GM12878 (cell line): ENCODE data around the gene JHY. TPM values are rescaled to one million over a fixed set of nuclear protein-coding genes. Genes with fewer than 3 reads are reported as not detected.
A peak's percentile ranks its signal among the peaks of the same experiment; 100 is the strongest.

Experiments
- ATAC-seq: fragments of 200-7000 bp; cut with Tn5 transposase; 3 replicates; pipeline ENCODE4 v1.9.1; 2020; ENCODE audit warnings: mild to moderate bottlenecking, moderate library complexity
- BruUV-seq: library from RNA; stranded (reverse); fragments of 400-500 nt; replicated peaks from 2 replicates; lab custom pipeline; 2021; lab: Mats Ljungman, UMichigan
- CTCF ChIA-PET: fragments of 300-600 bp; sonication (Branson Sonifier 250); formaldehyde crosslinking; extraction: SDS; loops from one replicate; lab custom pipeline; 2021; ENCODE audit warnings: inconsistent platforms; lab: Yijun Ruan, JAX
- POLR2A ChIA-PET: fragments of 350-600 bp; formaldehyde crosslinking; extraction: SDS; loops from one replicate; lab custom pipeline; 2021; ENCODE audit warnings: inconsistent platforms; lab: Charles Lee
- RAD21 ChIA-PET: fragments of 300-600 bp; sonication (Branson Sonifier 250); formaldehyde crosslinking; loops from one replicate; lab custom pipeline; 2023; ENCODE audit warnings: antibody characterized with exemption; ENCODE audit not compliant: unreplicated experiment; lab: Charles Lee
- SMC1A ChIA-PET: fragments of 300-600 bp; sonication (Branson Sonifier 250); formaldehyde crosslinking; loops from one replicate; lab custom pipeline; 2023; ENCODE audit not compliant: unreplicated experiment, uncharacterized antibody; lab: Charles Lee
- DNase-seq: peaks from one replicate; pipeline ENCODE4 v3.0.0-alpha.2; 2011; ENCODE audit warnings: low read depth, low spot score
- FAIRE-seq: peaks from 3 replicates; lab custom pipeline; 2011; peaks lifted over from hg19 to GRCh38; lab: Jason Lieb, UNC
- H2AFZ ChIP-seq: 2 replicates; pipeline ENCODE4 v1.6.0; 2011; ENCODE audit warnings: low read depth, low read length, control low read depth; ENCODE audit not compliant: control insufficient read depth
- H3K27ac ChIP-seq: 2 replicates; pipeline ENCODE4 v1.5.1; 2011; ENCODE audit warnings: control low read depth; ENCODE audit not compliant: control insufficient read depth, insufficient read depth
- H3K27me3 ChIP-seq, 2 experiments: replicated peaks in 1 of 2; 2 replicates each; pipeline versions ENCODE4 v1.6.0 to v1.6.1; 2011; ENCODE audit warnings: low read length in 1 of 2; ENCODE audit not compliant: control insufficient read depth in 2 of 2, insufficient read depth in 2 of 2
- H3K36me3 ChIP-seq, 2 experiments: 2 replicates each; pipeline ENCODE4 v1.5.1; 2011; ENCODE audit warnings: low read length in 1 of 2; ENCODE audit not compliant: control insufficient read depth in 2 of 2, insufficient read depth in 2 of 2
- H3K4me1 ChIP-seq: 2 replicates; pipeline ENCODE4 v1.6.1; 2011; ENCODE audit warnings: mild to moderate bottlenecking, low read length, moderate library complexity, mixed read lengths; ENCODE audit not compliant: control insufficient read depth, insufficient read depth
- H3K4me2 ChIP-seq: 2 replicates; pipeline ENCODE4 v1.6.0; 2011; ENCODE audit warnings: control low read depth; ENCODE audit not compliant: control insufficient read depth, insufficient read depth
- H3K4me3 ChIP-seq: fragments of 200-600 bp; sonication (generic); 2 replicates; pipeline ENCODE4 v1.5.1; 2016
- H3K79me2 ChIP-seq: 2 replicates; pipeline ENCODE4 v1.6.0; 2011; ENCODE audit warnings: low read length; ENCODE audit not compliant: control insufficient read depth, insufficient read depth
- H3K9ac ChIP-seq: 2 replicates; pipeline ENCODE4 v1.8.0; 2011; ENCODE audit warnings: low read length, control low read depth, mixed read lengths; ENCODE audit not compliant: control insufficient read depth, insufficient read depth
- H3K9me3 ChIP-seq: replicated peaks from 3 replicates; pipeline ENCODE4 v1.5.1; 2011; ENCODE audit warnings: mild to moderate bottlenecking, low read length; ENCODE audit not compliant: control insufficient read depth, insufficient read depth
- H4K20me1 ChIP-seq: 2 replicates; pipeline ENCODE4 v1.6.0; 2011; ENCODE audit not compliant: control insufficient read depth, insufficient read depth
- ATF7 ChIP-seq: fragments of 450-650 bp; IDR thresholded peaks from 2 replicates; pipeline ENCODE4 v1.6.1; 2016; ENCODE audit warnings: low read depth, mild to moderate bottlenecking
- CEBPB ChIP-seq, 2 experiments: fragments of 150-350 bp in 1 of 2; IDR thresholded peaks; 2 replicates each; pipeline ENCODE4 v1.6.1; 2012 to 2014; ENCODE audit warnings: low read depth in 2 of 2, low read length in 2 of 2, borderline replicate concordance in 1 of 2, inconsistent platforms in 1 of 2
- EED ChIP-seq: sonication (generic); IDR thresholded peaks from 2 replicates; pipeline ENCODE4 v1.6.1; 2016; ENCODE audit warnings: antibody characterized with exemption, low read depth
- IRF5 ChIP-seq: fragments of 450-650 bp; IDR thresholded peaks from 2 replicates; pipeline ENCODE4 v1.6.1; 2017; ENCODE audit warnings: borderline replicate concordance
- NKRF ChIP-seq: fragments of 450-650 bp; conservative IDR thresholded peaks from 2 replicates; pipeline ENCODE4 v1.6.1; 2017; ENCODE audit warnings: mild to moderate bottlenecking, moderate library complexity
- POLR2AphosphoS5 ChIP-seq: IDR thresholded peaks from 2 replicates; pipeline ENCODE4 v1.6.1; 2011; ENCODE audit warnings: mild to moderate bottlenecking, low read length, inconsistent platforms
- PRDM15 ChIP-seq: fragments of 450-650 bp; formaldehyde crosslinking; IDR thresholded peaks from 2 replicates; pipeline ENCODE4 v1.4.0; 2020; ENCODE audit warnings: mild to moderate bottlenecking, moderate library complexity
- SRF ChIP-seq, 2 experiments: IDR thresholded peaks; 2 replicates each; pipeline ENCODE4 v1.6.1; 2011; ENCODE audit warnings: low read depth in 2 of 2, low read length in 2 of 2, mild to moderate bottlenecking in 1 of 2, moderate library complexity in 1 of 2
- SUZ12 ChIP-seq: fragments of 200-600 bp; sonication (generic); IDR thresholded peaks from one replicate; pipeline ENCODE4 v1.6.1; 2018; ENCODE audit warnings: antibody characterized with exemption, mild to moderate bottlenecking; ENCODE audit not compliant: unreplicated experiment
- WGBS: methylation state at CpG from one replicate; pipeline ENCODE4 v1.1.6; 2016; ENCODE audit warnings: low lambda C conversion rate; ENCODE audit not compliant: insufficient replicate concordance, insufficient coverage; ENCODE audit errors: missing lambda C conversion rate; 5-methylcytosine and 5-hydroxymethylcytosine counted together
- in situ Hi-C: fragments of 300-500 bp; cut with MboI; formaldehyde crosslinking; loops from 9 replicates; pipeline ENCODE4 v1.14.3; 2018; ENCODE audit warnings: mixed read lengths
- intact Hi-C: fragments of 100-400 bp; cut with micrococcal nuclease; formaldehyde crosslinking; loops from one replicate; pipeline ENCODE4 v1.14.2; 2022; ENCODE audit not compliant: unreplicated experiment
- polyA plus RNA-seq, 11 experiments: library from polyadenylated mRNA; depleted of rRNA in 4 of 11; unstranded in 6 of 11; stranded (reverse) in 5 of 11; fragments of >200 nt; fragmentation: Nextera tagmentation in 4 of 11; fragmentation: Illumina TruSeq in 1 of 11; extraction: Ambion mirVana in 4 of 11; extraction: Trizol in 1 of 11; gene quantifications; 1 replicate in 1 of 11; 2 replicates in 10 of 11; pipeline versions ENCODE4 v1.2.1 to v1.2.3, GENCODE V29; 2011 to 2016; ENCODE audit warnings: inconsistent platforms in 2 of 11, missing spikeins in 2 of 11, low read depth in 1 of 11
- total RNA-seq, 4 experiments: library from RNA; depleted of rRNA in 3 of 4; stranded (reverse); fragments of >200 nt in 3 of 4; fragmentation: Illumina TruSeq in 1 of 4; extraction: Trizol in 1 of 4; gene quantifications; 2 replicates each; pipeline versions ENCODE4 v1.2.1 to v1.2.3, GENCODE V29; 2013 to 2021

Gene JHY
- total and polyA plus RNA-seq, 10 of the 15 experiments (the other 5 are each of a cell fraction or from before 2014, with no cell fraction given): 0.90 to 7.1 (median 5.5) TPM

GRCh38 chr11:122837528-122838346 is 44.8 kb upstream of the JHY start:
- Histone ChIP-seq H4K20me1 (no peaks in the 10 kb centered on the region), H3K4me3 (no peak overlapping the region), H3K79me2 (no peaks in the 10 kb centered on the region), H3K9ac (no peak overlapping the region), H3K4me2 (no peak overlapping the region), H3K27ac (no peak overlapping the region), H3K36me3 (no peaks in the 10 kb centered on the region), H3K27me3 (no peaks in the 10 kb centered on the region), H3K9me3 (no peaks in the 10 kb centered on the region), H2AFZ (no peak overlapping the region), H3K4me1 (no peaks in the 10 kb centered on the region)
- WGBS: 59% methylated on average over 4 of the region's 4 CpGs
- ChIA-PET SMC1A (interaction anchor here (1.0 to 3.4 kb wide), 9 partner anchors 9 to 221 kb away, joined by 3 to 23 read pairs (median 4); no protein-coding TSS in a partner anchor), CTCF (interaction anchor here (0.8 to 4.5 kb wide), 8 partner anchors 11 to 185 kb away, joined by 3 to 49 read pairs (median 4); no protein-coding TSS in a partner anchor), POLR2A (interaction anchor here (0.5 to 3.1 kb wide), 5 partner anchors 14 to 58 kb away, joined by 3 to 10 read pairs (median 6); no protein-coding TSS in a partner anchor), RAD21 (interaction anchor here (1.0 to 4.8 kb wide), 5 partner anchors 10 to 41 kb away, joined by 5 to 45 read pairs (median 10); no protein-coding TSS in a partner anchor)
- TF ChIP-seq ATF7 (peak; percentile 71), NKRF (no peak), SRF (IDR thresholded peaks at IDR 0.05; ENCODE audit: low read depth in 2 of 2, low read length in 2 of 2) (no peak), CEBPB (IDR thresholded peaks at IDR 0.05; ENCODE audit: borderline replicate concordance in 1 of 2, low read depth in 2 of 2, low read length in 2 of 2) (no peak), EED (no peak), POLR2AphosphoS5 (no peak), SUZ12 (no peak), IRF5 (no peak), PRDM15 (CRISPR knock-in tag) (no peak)
- intact Hi-C loops (no loop called here), in situ Hi-C loops (no loop called here)
- no TSS peak for BruUV-seq
- DNase-seq: no peak
- ATAC-seq: no peak
- no peak for FAIRE-seq
